NCI-H146 treated with DMSO at 0.1 percent for 48 hours (cell line): ENCODE measurements around the gene PTGFR.

Experiments
- DNase-seq: peaks from one replicate; lab custom pipeline; 2025; ENCODE audit not compliant: unreplicated experiment; lab: John Stamatoyannopoulos, UW

PTGFR gene, protein sequence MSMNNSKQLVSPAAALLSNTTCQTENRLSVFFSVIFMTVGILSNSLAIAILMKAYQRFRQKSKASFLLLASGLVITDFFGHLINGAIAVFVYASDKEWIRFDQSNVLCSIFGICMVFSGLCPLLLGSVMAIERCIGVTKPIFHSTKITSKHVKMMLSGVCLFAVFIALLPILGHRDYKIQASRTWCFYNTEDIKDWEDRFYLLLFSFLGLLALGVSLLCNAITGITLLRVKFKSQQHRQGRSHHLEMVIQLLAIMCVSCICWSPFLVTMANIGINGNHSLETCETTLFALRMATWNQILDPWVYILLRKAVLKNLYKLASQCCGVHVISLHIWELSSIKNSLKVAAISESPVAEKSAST

GRCh38 chr1:78490861-78491450 lies at the start of gene PTGFR:
Gene PTGFR, plus strand, starts transcription at chr1:78490974. Its CDS starts 1,770 bp downstream, at chr1:78492744.
- no peak for DNase-seq

GRCh38 chr1:78441921-78442320 lies 48.9 kb upstream of the PTGFR start:
- no peak for DNase-seq

- DNase-seq, result no peak
Observed at GRCh38 chr1:78447086-78447485, 43.7 kb upstream of the PTGFR start.

DNA sequence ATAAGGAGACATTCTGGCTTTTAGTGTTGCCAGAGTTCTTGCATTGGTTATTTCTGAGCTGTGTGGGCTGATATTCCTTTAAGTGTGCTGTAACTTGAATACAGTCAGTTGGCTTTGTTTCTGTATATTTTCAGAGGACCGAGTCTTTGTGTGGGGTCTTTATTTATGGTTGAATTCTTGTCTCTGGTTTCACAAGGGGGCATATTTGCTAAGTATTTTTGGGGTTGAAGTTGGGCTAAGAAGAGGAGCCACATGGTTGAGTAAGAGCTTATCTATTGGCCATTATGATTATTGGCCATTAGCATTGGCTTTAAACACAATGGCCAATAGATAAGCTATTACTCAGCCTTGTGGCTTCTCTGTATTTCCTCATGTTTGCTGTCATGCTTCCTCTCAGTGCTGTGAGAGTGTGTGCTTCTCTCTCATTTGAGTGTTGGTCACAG lies 26.3 kb upstream of the PTGFR start:
- no peak for DNase-seq

GRCh38 chr1:78465143-78465542 lies 25.6 kb upstream of the PTGFR start:
- DNase-seq, result no peak

GRCh38 chr1:78468521-78468920 lies 22.3 kb upstream of the PTGFR start:
- no peak for DNase-seq

DNA sequence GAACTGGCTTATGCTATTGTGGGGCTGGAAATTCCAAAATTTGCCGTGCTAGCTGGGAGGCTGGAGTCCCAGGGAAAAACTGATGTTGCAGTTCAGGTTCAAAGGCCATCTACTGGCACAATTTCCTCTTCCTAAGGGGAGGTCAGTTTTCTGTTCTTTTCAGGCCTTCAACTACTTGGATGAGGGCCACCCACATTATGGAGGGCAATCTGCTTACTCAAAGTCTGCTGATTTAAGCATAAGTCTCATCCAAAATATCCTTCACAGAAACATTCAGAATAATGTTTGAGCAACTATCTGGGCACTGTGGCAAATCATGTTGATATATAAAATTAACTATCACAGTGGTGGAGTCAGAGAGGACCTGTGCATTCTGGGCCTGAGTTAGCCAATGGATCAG lies 21.2 kb upstream of the PTGFR start:
- no peak for DNase-seq

DNA sequence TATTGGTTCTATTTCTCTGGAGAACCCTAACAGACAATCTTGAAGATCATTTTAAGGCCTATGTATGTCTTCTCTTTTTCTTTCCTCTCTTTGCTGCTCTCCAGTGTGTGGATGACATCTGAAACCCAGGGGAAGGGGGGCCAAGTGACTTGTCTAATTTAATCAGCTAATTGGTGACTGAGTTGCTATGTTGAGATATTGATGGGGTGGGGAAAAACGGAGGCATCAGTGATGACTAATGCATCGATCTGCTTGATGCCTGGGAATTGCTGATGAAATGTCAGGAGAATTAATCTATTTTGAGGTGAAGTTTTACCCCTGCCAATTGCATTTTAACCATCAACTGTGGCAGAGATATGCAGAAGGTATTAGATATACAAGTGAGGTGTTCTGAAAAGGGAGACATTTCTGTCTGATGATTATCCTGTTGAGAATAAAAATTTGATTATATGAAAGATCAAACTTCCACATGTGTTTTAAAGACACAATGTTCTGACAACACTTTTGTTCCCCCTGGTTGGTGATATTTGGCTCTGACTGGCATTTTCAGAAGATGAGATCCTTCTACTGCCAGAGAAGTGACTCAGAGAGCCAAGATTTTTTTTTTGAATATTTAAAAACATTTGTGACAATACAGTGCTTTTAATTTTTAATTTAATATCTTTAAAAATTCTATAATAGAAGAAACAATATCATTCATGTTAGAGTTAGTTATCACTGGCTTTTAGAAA lies 18.7 kb upstream of the PTGFR start:
- DNase-seq, result no peak

- DNase-seq, result no peak
Observed at GRCh38 chr1:78472851-78473496, 17.8 kb upstream of the PTGFR start.

DNA sequence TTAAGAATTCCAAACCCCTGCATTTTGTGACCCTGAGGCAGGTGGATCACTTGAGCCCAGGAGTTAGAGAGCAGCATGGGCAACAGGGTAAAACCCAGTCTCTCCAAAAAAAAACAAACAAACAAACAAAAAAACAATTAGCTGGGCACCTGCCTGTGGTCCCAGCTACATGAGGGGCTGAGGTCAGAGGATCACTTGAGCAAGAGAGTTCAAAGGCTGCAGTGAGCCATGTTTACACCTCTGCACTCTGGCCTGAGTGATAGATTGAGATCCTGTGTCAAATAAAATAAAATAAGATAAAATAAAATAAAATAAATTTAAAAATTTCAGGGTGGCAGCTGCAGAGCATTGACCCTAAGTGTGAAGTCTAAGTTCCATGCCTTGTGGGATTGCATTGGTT lies 16.7 kb upstream of the PTGFR start:
- DNase-seq, result no peak

DNA sequence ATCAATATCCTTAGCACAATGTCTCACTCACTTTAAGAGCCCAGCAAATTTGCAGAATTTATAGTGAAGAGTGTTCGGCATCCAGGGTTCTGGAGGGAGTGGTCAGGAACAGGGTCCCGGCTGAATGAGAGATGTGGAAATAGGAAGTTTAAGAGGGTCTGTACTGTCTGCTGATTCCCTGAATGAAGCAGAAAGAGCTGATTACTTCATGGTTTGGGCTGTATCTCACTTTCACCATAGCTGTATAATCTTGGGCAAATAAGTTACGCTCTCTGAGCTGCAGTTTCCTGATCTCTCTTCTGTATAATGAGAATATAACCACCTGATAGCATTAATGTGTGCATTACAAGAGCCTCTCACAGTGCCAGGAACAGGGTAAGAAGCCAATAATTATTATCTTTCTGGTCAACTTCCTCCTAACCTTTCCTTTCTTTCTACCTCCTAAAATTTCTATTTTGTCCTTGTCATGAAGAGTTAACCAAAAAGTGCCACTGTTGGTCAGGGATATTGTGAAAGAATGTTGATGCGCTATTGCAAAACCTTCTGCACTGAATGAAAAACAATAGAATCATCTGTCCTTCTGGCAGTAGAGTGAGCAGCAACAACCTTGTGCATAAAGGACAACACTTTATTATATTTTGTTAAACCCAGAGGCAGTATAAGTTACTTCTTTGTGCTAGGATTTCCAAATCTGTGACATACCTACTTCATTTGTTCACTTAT lies 14.7 kb upstream of the PTGFR start:
- DNase-seq, result no peak

- DNase-seq, result no peak
Observed at GRCh38 chr1:78483903-78484302, 6.9 kb upstream of the PTGFR start.

- no peak for DNase-seq
Observed at GRCh38 chr1:78491451-78492071, 787 bp downstream of the PTGFR start.

GRCh38 chr1:78492386-78492950 lies 1.7 kb downstream of the PTGFR start:
- no peak for DNase-seq

DNA sequence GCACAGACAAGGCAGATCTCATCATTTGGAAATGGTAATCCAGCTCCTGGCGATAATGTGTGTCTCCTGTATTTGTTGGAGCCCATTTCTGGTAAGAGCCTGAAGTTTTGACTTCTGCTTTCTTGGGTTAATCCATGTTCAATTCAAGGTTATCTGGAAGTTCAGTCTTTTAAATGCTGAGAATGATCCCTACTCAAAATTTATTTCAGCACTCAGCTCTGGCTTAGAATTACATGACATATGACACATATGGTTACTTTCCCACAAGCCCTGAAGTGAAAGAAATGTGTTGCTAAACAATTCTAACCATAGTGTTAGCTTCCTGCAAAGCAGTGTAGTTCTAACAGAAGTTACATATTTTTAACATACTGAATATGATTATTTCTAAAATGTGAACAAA lies 2.7 kb downstream of the PTGFR start:
- no peak for DNase-seq

GRCh38 chr1:78497201-78497600 lies 6.4 kb downstream of the PTGFR start:
- DNase-seq, result no peak

DNA sequence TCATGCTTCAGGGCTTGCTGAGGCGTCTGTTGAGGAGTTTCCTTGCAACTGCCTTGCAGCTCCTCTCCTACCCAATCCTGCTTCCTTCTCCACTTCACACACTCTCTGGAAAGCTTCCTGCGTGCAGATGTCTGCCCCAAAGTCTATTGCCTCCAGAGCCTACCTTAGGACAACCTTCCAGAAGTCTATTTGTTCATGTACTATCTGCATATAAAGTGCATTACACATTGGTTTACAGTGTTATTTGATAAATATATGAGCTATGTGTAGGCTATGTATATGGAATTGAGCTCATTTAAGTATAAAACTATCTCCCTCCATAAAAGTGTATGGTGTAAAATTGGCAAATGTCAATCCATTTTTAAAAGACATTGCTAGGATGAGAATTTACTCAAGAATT lies 9.8 kb downstream of the PTGFR start:
- DNase-seq, result no peak

DNA sequence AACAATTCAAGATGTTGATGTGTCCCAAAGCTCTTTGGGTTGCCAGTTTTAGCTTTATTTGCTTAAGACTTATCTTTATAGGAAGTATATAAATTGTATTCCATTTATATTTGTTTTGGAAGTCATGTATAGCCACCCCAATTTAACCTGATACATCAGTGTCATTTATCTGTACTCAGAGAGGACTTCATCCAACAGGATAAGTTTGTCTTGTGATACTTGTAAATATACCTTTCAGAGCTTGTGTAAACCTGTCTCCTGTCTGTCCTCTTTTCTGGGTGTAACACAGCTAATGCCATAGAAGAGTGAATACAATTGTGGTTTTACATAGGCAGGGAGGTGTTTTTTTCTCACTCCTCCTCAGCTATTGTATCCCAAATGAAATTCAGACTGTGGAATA lies 10.4 kb downstream of the PTGFR start:
- DNase-seq, result no peak

- no peak for DNase-seq
Observed at GRCh38 chr1:78511334-78511733, 20.6 kb downstream of the PTGFR start.

GRCh38 chr1:78516716-78517115 lies 25.9 kb downstream of the PTGFR start:
- DNase-seq, result no peak
